ENCODE results near the gene OOEP. TPM values are rescaled to one million over a fixed set of nuclear protein-coding genes. Genes with fewer than 3 reads are reported as not detected.

OOEP gene
- polyA plus RNA-seq, 3 donors, result not detected

- Histone ChIP-seq H3K9me3 (replicated peaks in 1 of 2; ENCODE audit: control insufficient read depth in 1 of 2, insufficient read depth in 1 of 2, low read length in 2 of 2) (peaks cover 12 to 31% of the 10 kb centered on the region in 2 donors), H3K27me3 (ENCODE audit: control insufficient read depth in 2 of 2, insufficient read depth in 2 of 2, low read length in 2 of 2) (no peaks in the 10 kb centered on the region), H3K79me2 (ENCODE audit: insufficient read depth, low read length) (no peaks in the 10 kb centered on the region), H3K4me3 (replicated peaks in 1 of 3; ENCODE audit: low read depth in 2 of 3, low read length in 3 of 3) (no peak overlapping the region), H3K27ac (ENCODE audit: low read depth in 1 of 2, low read length in 2 of 2) (no peak overlapping the region), H3K4me2 (replicated peaks; ENCODE audit: extremely low read depth, low read length, poor library complexity, severe bottlenecking) (no peak overlapping the region), H3K36me3 (replicated peaks in 1 of 2; ENCODE audit: control insufficient read depth in 1 of 2, insufficient read depth in 2 of 2, low read length in 2 of 2) (no peaks in the 10 kb centered on the region), H3K9ac (ENCODE audit: insufficient read depth, low read length, poor library complexity, severe bottlenecking) (no peak overlapping the region), H4K20me1 (ENCODE audit: insufficient read depth, low read length) (no peaks in the 10 kb centered on the region), H2AFZ (ENCODE audit: insufficient read depth, low read depth, low read length, poor library complexity, severe bottlenecking) (no peak overlapping the region), H3K4me1 (ENCODE audit: control insufficient read depth in 1 of 2, insufficient read depth in 2 of 2, low read length in 2 of 2) (no peaks in the 10 kb centered on the region)
- Mint-ChIP-seq H3K27ac (no peak overlapping the region), H3K4me3 (no peak overlapping the region), H3K36me3 (no peaks in the 10 kb centered on the region), H3K9me3 (peaks cover 6 to 28% (median 24%) of the 10 kb centered on the region in 7 donors), H3K4me1 (no peaks in the 10 kb centered on the region), H3K27me3 (ENCODE audit: low read depth in 3 of 3) (peaks cover 3 to 7% (median 3%) of the 10 kb centered on the region in 3 donors)
- intact Hi-C loops (cut with micrococcal nuclease), result no loop called here
- TF ChIP-seq CTCF (IDR thresholded peaks at IDR 0.05), result no peak
- DNase-seq, result no peak
- WGBS (ENCODE audit: insufficient coverage), result 95% methylated on average over 14 of the region's 14 CpGs
Observed at GRCh38 chr6:73369157-73369556, 540 bp downstream of the OOEP start.

GRCh38 chr6:73368675-73369074, 1.0 kb downstream of the OOEP start:
- Histone ChIP-seq H3K9ac (ENCODE audit: insufficient read depth, low read length, poor library complexity, severe bottlenecking) (no peak overlapping the region), H3K4me3 (replicated peaks in 1 of 3; ENCODE audit: low read depth in 2 of 3, low read length in 3 of 3) (no peak overlapping the region), H3K36me3 (replicated peaks in 1 of 2; ENCODE audit: control insufficient read depth in 1 of 2, insufficient read depth in 2 of 2, low read length in 2 of 2) (no peaks in the 10 kb centered on the region), H3K27ac (ENCODE audit: low read depth in 1 of 2, low read length in 2 of 2) (no peak overlapping the region), H3K9me3 (replicated peaks in 1 of 2; ENCODE audit: control insufficient read depth in 1 of 2, insufficient read depth in 1 of 2, low read length in 2 of 2) (peaks cover 13 to 36% of the 10 kb centered on the region in 2 donors), H3K79me2 (ENCODE audit: insufficient read depth, low read length) (no peaks in the 10 kb centered on the region), H3K27me3 (ENCODE audit: control insufficient read depth in 2 of 2, insufficient read depth in 2 of 2, low read length in 2 of 2) (no peaks in the 10 kb centered on the region), H3K4me1 (ENCODE audit: control insufficient read depth in 1 of 2, insufficient read depth in 2 of 2, low read length in 2 of 2) (no peaks in the 10 kb centered on the region), H3K4me2 (replicated peaks; ENCODE audit: extremely low read depth, low read length, poor library complexity, severe bottlenecking) (no peak overlapping the region), H2AFZ (ENCODE audit: insufficient read depth, low read depth, low read length, poor library complexity, severe bottlenecking) (no peak overlapping the region), H4K20me1 (ENCODE audit: insufficient read depth, low read length) (no peaks in the 10 kb centered on the region)
- intact Hi-C loops (cut with micrococcal nuclease), result no loop called here
- no peak for TF ChIP-seq CTCF (IDR thresholded peaks at IDR 0.05)
- no peaks in the 10 kb centered on the region for H3K4me1 Mint-ChIP-seq
- no peak overlapping the region for H3K4me3 Mint-ChIP-seq
- H3K27ac Mint-ChIP-seq, result no peak overlapping the region
- DNase-seq, result no peak
- peaks cover 7 to 28% (median 24%) of the 10 kb centered on the region in 7 donors for H3K9me3 Mint-ChIP-seq
- no peaks in the 10 kb centered on the region for H3K36me3 Mint-ChIP-seq
- peaks cover 3 to 7% (median 3%) of the 10 kb centered on the region in 3 donors for H3K27me3 Mint-ChIP-seq (ENCODE audit: low read depth in 3 of 3)
- 92% methylated on average over 2 of the region's 4 CpGs for WGBS (ENCODE audit: insufficient coverage)

Data from CD14-positive monocyte (primary cell).